H9 (cell line): ENCODE results near the gene BMPER. TPM values are rescaled to one million over a fixed set of nuclear protein-coding genes. Genes with fewer than 3 reads are reported as not detected.

Experiments
- DNase-seq: peaks from one replicate; pipeline ENCODE4 v3.0.0-alpha.2; 2017
- H2AFZ ChIP-seq: one replicate; pipeline ENCODE4 v1.6.1; 2013; ENCODE audit warnings: mild to moderate bottlenecking, low read length, control low read depth, moderate library complexity
- H2AK5ac ChIP-seq: 2 replicates; pipeline ENCODE4 v1.6.1; 2013; ENCODE audit warnings: low read length, control low read depth, mixed read lengths; ENCODE audit not compliant: insufficient read length
- H2BK120ac ChIP-seq: one replicate; pipeline ENCODE4 v1.6.1; 2013; ENCODE audit warnings: low read depth, mild to moderate bottlenecking, low read length, control low read depth, inconsistent platforms; ENCODE audit not compliant: poor library complexity, severe bottlenecking
- H2BK12ac ChIP-seq: 2 replicates; pipeline ENCODE4 v1.6.1; 2013; ENCODE audit warnings: low read length, control low read depth, mixed read lengths, low read depth; ENCODE audit not compliant: insufficient read length
- H2BK15ac ChIP-seq: 2 replicates; pipeline ENCODE4 v1.6.1; 2013; ENCODE audit warnings: low read depth, low read length, control low read depth
- H2BK20ac ChIP-seq: one replicate; pipeline ENCODE4 v1.6.1; 2013; ENCODE audit warnings: low read depth, mild to moderate bottlenecking, low read length, control low read depth, inconsistent platforms; ENCODE audit not compliant: poor library complexity, severe bottlenecking
- H2BK5ac ChIP-seq: 2 replicates; pipeline ENCODE4 v1.6.1; 2013; ENCODE audit warnings: low read length, control low read depth, mixed read lengths; ENCODE audit not compliant: insufficient read length
- H3K14ac ChIP-seq: 2 replicates; pipeline ENCODE4 v1.6.1; 2013; ENCODE audit warnings: low read length, control low read depth; ENCODE audit not compliant: insufficient read depth
- H3K18ac ChIP-seq: 2 replicates; pipeline ENCODE4 v1.6.1; 2013; ENCODE audit warnings: low read depth, mild to moderate bottlenecking, mixed read lengths, low read length, control low read depth; ENCODE audit not compliant: insufficient read length
- H3K23ac ChIP-seq: 2 replicates; pipeline ENCODE4 v1.6.1; 2013; ENCODE audit warnings: low read length, control low read depth, mixed read lengths, low read depth; ENCODE audit not compliant: insufficient read length
- H3K23me2 ChIP-seq: 2 replicates; pipeline ENCODE4 v1.6.1; 2013; ENCODE audit warnings: low read depth, mild to moderate bottlenecking, mixed read lengths, low read length, control low read depth; ENCODE audit not compliant: insufficient read length, poor library complexity, severe bottlenecking
- H3K27ac ChIP-seq: 2 replicates; pipeline ENCODE4 v1.5.1; 2013; ENCODE audit warnings: low read length, control low read depth, mixed read lengths, low read depth; ENCODE audit not compliant: insufficient read length
- H3K27me3 ChIP-seq: 2 replicates; pipeline ENCODE4 v1.6.1; 2013; ENCODE audit warnings: low read length, control low read depth, inconsistent platforms; ENCODE audit not compliant: insufficient read depth
- H3K4ac ChIP-seq: 2 replicates; pipeline ENCODE4 v1.6.1; 2013; ENCODE audit warnings: low read depth, mild to moderate bottlenecking, control low read depth, inconsistent platforms, low read length, moderate library complexity
- H3K4me1 ChIP-seq: 2 replicates; pipeline ENCODE4 v1.6.1; 2013; ENCODE audit warnings: low read length, control low read depth, inconsistent platforms; ENCODE audit not compliant: insufficient read depth
- H3K4me2 ChIP-seq: 2 replicates; pipeline ENCODE4 v1.6.1; 2013; ENCODE audit warnings: low read length, control low read depth, mixed read lengths; ENCODE audit not compliant: insufficient read length, insufficient read depth
- H3K56ac ChIP-seq: 2 replicates; pipeline ENCODE4 v1.6.1; 2013; ENCODE audit warnings: low read depth, mild to moderate bottlenecking, mixed read lengths, low read length, control low read depth; ENCODE audit not compliant: insufficient read length
- H3K79me1 ChIP-seq: 2 replicates; pipeline ENCODE4 v1.6.1; 2013; ENCODE audit warnings: low read depth, mild to moderate bottlenecking, moderate library complexity, low read length, control low read depth, inconsistent platforms; ENCODE audit not compliant: insufficient read depth, poor library complexity, severe bottlenecking
- H3K79me2 ChIP-seq: 2 replicates; pipeline ENCODE4 v1.6.1; 2013; ENCODE audit warnings: low read length, control low read depth, inconsistent platforms; ENCODE audit not compliant: insufficient read depth
- H3K9ac ChIP-seq: 2 replicates; pipeline ENCODE4 v1.6.1; 2013; ENCODE audit warnings: low read length, control low read depth, mixed read lengths; ENCODE audit not compliant: insufficient read length; ENCODE audit errors: extremely low read depth
- H3K9me3 ChIP-seq: one replicate; pipeline ENCODE4 v1.6.1; 2013; ENCODE audit warnings: low read depth, low read length, inconsistent platforms; ENCODE audit not compliant: control insufficient read depth
- H3T11ph ChIP-seq: one replicate; pipeline ENCODE4 v1.6.1; 2013; ENCODE audit warnings: mild to moderate bottlenecking, low read length, control low read depth, inconsistent platforms
- H4K20me1 ChIP-seq: one replicate; pipeline ENCODE4 v1.6.1; 2013; ENCODE audit not compliant: control insufficient read depth, insufficient read length, insufficient read depth
- H4K5ac ChIP-seq: 2 replicates; pipeline ENCODE4 v1.6.1; 2013; ENCODE audit warnings: low read depth, mild to moderate bottlenecking, mixed read lengths, low read length, control low read depth; ENCODE audit not compliant: insufficient read length
- H4K8ac ChIP-seq: replicated peaks from 2 replicates; pipeline ENCODE4 v1.6.1; 2013; ENCODE audit warnings: low read length, control low read depth, mixed read lengths, low read depth; ENCODE audit not compliant: insufficient read length
- H4K91ac ChIP-seq: 2 replicates; pipeline ENCODE4 v1.6.1; 2013; ENCODE audit warnings: low read depth, mild to moderate bottlenecking, moderate library complexity, mixed read lengths, low read length, control low read depth; ENCODE audit not compliant: insufficient read length
- H3K27ac Mint-ChIP-seq, 3 experiments: 2 replicates in 2 of 3; 3 replicates in 1 of 3; pipeline ENCODE4 v1.8.0; 2020 to 2021; ENCODE audit warnings: mixed read lengths in 3 of 3, mild to moderate bottlenecking in 1 of 3, moderate library complexity in 1 of 3
- H3K27me3 Mint-ChIP-seq: 2 replicates; pipeline ENCODE4 v1.8.0; 2021; ENCODE audit warnings: low read depth, mild to moderate bottlenecking, moderate library complexity, mixed read lengths
- H3K36me3 Mint-ChIP-seq, 3 experiments: 2 replicates in 2 of 3; 3 replicates in 1 of 3; pipeline ENCODE4 v1.8.0; 2020 to 2021; ENCODE audit warnings: low read depth in 3 of 3, mixed read lengths in 3 of 3; ENCODE audit not compliant: insufficient read depth in 1 of 3
- H3K4me1 Mint-ChIP-seq, 2 experiments: 2 replicates each; pipeline ENCODE4 v1.8.0; 2020; ENCODE audit warnings: mixed read lengths in 2 of 2
- H3K4me3 Mint-ChIP-seq, 2 experiments: 2 replicates in 1 of 2; 3 replicates in 1 of 2; pipeline ENCODE4 v1.8.0; 2020 to 2021; ENCODE audit warnings: mild to moderate bottlenecking in 2 of 2, mixed read lengths in 2 of 2, moderate library complexity in 1 of 2
- H3K9me3 Mint-ChIP-seq, 2 experiments: 2 replicates in 1 of 2; 3 replicates in 1 of 2; pipeline ENCODE4 v1.8.0; 2020; ENCODE audit warnings: mild to moderate bottlenecking in 2 of 2, mixed read lengths in 2 of 2, moderate library complexity in 1 of 2
- WGBS: extraction: QIAGEN DNeasy Blood & Tissue Kit; methylation state at CpG from one replicate; pipeline ENCODE4 v1.1.7; 2013; ENCODE audit warnings: missing lambda C conversion rate, low lambda C conversion rate, mixed read lengths; ENCODE audit not compliant: insufficient read length; ENCODE audit errors: extremely low coverage; 5-methylcytosine and 5-hydroxymethylcytosine counted together
- total RNA-seq: library from RNA; stranded (reverse); gene quantifications from 2 replicates; pipeline ENCODE4 v1.2.1, GENCODE V29; 2021
- TF ChIP-seq, protein P1 (sequence below): fragments of 200-600 bp; sonication (generic); conservative IDR thresholded peaks from 3 replicates; pipeline ENCODE4 v1.8.0; 2021; ENCODE audit warnings: antibody characterized with exemption, mild to moderate bottlenecking

Gene BMPER
- total RNA-seq, 1 experiment from 2014 or later: 0.20 TPM

DNA sequence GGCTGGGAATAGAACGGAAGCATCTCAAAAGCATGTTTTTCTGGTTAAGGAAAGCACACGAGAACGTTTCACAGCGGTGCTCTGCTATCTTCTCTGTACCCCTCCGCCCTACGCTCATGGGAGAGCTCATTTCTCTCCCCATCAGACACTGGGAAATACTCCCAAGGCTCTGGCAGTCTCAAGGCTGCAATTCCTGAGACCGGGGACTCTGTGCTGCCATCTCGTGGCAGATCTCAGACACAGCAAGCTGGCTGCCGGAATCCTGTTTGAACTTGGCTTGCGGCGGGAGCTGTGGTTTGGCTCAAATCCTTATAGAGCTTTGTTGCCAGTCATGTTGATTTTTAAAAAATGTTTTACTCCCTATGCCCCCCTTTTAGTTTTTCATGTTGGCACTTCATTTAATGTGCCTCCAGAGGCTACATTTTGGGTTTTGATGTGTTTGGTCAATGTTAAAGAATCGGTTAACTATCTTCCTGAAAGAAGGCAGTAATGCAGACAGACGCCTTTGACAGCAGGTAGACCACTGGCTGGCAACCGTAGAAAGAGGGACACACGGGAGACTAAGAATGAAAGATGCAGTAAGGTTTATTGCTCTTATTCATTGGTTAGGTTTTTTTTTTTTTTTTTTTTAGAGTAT lies 27.6 kb downstream of the BMPER start:
- Histone ChIP-seq H2AFZ (no peak overlapping the region), H3K23ac (no peak overlapping the region), H3K4ac (no peak overlapping the region), H2AK5ac (no peak overlapping the region), H3K9me3 (no peaks in the 10 kb centered on the region), H4K5ac (no peak overlapping the region), H4K8ac (no peak overlapping the region), H3K23me2 (no peaks in the 10 kb centered on the region), H3K4me1 (no peaks in the 10 kb centered on the region), H3T11ph (no peak overlapping the region), H2BK12ac (no peak overlapping the region), H3K79me2 (no peaks in the 10 kb centered on the region), H3K27ac (no peak overlapping the region), H3K4me2 (no peak overlapping the region), H4K91ac (no peak overlapping the region), H3K27me3 (no peaks in the 10 kb centered on the region), H3K9ac (no peak overlapping the region), H2BK15ac (no peak overlapping the region), H3K79me1 (no peaks in the 10 kb centered on the region), H3K18ac (no peak overlapping the region), H2BK120ac (no peak overlapping the region), H4K20me1 (no peaks in the 10 kb centered on the region), H2BK5ac (no peak overlapping the region), H3K56ac (no peak overlapping the region), H3K14ac (no peak overlapping the region), H2BK20ac (no peak overlapping the region)
- Mint-ChIP-seq H3K4me1 (peaks cover 13 to 24% of the 10 kb centered on the region in 2 experiments), H3K27ac (no peak overlapping the region), H3K9me3 (no peaks in the 10 kb centered on the region), H3K27me3 (peaks cover 5% of the 10 kb centered on the region), H3K36me3 (no peaks in the 10 kb centered on the region), H3K4me3 (no peak overlapping the region; a peak in 1 of 5 replicates)
- TF ChIP-seq, protein P1, sequence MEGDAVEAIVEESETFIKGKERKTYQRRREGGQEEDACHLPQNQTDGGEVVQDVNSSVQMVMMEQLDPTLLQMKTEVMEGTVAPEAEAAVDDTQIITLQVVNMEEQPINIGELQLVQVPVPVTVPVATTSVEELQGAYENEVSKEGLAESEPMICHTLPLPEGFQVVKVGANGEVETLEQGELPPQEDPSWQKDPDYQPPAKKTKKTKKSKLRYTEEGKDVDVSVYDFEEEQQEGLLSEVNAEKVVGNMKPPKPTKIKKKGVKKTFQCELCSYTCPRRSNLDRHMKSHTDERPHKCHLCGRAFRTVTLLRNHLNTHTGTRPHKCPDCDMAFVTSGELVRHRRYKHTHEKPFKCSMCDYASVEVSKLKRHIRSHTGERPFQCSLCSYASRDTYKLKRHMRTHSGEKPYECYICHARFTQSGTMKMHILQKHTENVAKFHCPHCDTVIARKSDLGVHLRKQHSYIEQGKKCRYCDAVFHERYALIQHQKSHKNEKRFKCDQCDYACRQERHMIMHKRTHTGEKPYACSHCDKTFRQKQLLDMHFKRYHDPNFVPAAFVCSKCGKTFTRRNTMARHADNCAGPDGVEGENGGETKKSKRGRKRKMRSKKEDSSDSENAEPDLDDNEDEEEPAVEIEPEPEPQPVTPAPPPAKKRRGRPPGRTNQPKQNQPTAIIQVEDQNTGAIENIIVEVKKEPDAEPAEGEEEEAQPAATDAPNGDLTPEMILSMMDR: peak; percentile 97
- DNase-seq: peak; percentile 87
- no CpG with 5 or more reads among the region's 15 CpGs for WGBS
